Measurements from ENCODE around the gene RING1.

GRCh38 chr6:33185654-33186187 lies 22.6 kb upstream of the RING1 start:
- TF ChIP-seq EGR1 (IDR thresholded peaks at IDR 0.05) (no peak), RAD21 (IDR thresholded peaks at IDR 0.05; ENCODE audit: low read depth) (no peak), ZBTB7A (IDR thresholded peaks at IDR 0.05; ENCODE audit: low read depth) (no peak), CEBPB (IDR thresholded peaks at IDR 0.05) (no peak), FOXM1 (IDR thresholded peaks at IDR 0.05; ENCODE audit: borderline replicate concordance, low read depth) (no peak), EP300 (IDR thresholded peaks at IDR 0.05; ENCODE audit: borderline replicate concordance) (no peak), TAF1 (IDR thresholded peaks at IDR 0.05; ENCODE audit: low read depth) (no peak), TCF12 (IDR thresholded peaks at IDR 0.05; ENCODE audit: low read depth) (no peak), REST (IDR thresholded peaks at IDR 0.05; ENCODE audit: low read depth) (no peak), YY1 (IDR thresholded peaks at IDR 0.05; ENCODE audit: low read depth) (no peak), CREB1 (IDR thresholded peaks at IDR 0.05; ENCODE audit: low read depth) (no peak), TEAD4 (IDR thresholded peaks at IDR 0.05) (no peak)
- TF ChIP-seq, protein P1, sequence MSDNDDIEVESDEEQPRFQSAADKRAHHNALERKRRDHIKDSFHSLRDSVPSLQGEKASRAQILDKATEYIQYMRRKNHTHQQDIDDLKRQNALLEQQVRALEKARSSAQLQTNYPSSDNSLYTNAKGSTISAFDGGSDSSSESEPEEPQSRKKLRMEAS (IDR thresholded peaks at IDR 0.05) = no peak
- TF ChIP-seq, protein P2, sequence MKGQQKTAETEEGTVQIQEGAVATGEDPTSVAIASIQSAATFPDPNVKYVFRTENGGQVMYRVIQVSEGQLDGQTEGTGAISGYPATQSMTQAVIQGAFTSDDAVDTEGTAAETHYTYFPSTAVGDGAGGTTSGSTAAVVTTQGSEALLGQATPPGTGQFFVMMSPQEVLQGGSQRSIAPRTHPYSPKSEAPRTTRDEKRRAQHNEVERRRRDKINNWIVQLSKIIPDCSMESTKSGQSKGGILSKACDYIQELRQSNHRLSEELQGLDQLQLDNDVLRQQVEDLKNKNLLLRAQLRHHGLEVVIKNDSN (IDR thresholded peaks at IDR 0.05) = no peak

All from Ishikawa (cell line).